Kidney capillary endothelial cell (primary cell): ENCODE measurements around the gene EIF1AX.
"Not testable (repeated sequence)": the region's sequence is repeated elsewhere in the genome, so short reads cannot be mapped to it uniquely, and the experiment has no call there.

Source experiments
- DNase-seq: peaks from one replicate; pipeline ENCODE4 v3.0.0-alpha.2; 2018; ENCODE audit warnings: low spot score

EIF1AX gene

DNA sequence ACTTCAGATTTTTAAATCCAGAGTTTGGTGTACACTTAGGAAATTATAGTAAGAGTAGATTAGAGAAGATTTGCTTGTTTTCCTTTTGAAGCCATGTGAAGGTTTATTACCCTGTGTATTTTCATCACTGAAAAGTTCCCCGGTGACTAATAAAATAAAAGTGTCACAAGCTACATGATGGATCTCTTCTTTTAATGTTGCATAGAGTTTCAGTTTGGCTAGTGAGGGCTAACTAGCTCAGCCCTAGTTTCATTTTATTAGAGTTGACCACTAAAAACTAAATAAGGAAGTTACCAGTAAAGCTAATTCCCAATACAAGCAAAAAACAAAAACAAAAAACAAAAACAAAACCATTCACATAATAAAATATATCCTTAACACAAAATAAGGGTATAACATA, 14.8 kb downstream of the EIF1AX start:
- not testable (repeated sequence) for DNase-seq

DNA sequence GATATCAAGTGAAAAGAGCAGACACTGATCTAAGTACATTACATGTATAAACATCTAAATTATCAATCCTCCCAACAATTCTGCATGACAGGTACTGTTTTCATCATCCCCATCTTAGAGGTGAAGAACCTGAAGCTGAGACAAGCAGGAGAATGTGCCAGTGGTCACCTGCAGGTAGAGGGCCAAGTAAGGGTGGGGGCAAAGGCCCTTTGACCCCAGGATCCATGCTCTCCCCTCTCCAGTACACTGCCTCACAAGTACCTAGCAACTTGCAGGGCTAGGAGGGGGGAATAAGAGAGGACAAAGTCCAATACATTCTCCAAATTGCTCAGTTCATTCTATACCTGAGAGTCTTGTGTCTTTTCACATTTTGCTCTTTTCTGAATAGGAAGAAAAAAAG, 16.7 kb downstream of the EIF1AX start:
- no peak for DNase-seq

DNA sequence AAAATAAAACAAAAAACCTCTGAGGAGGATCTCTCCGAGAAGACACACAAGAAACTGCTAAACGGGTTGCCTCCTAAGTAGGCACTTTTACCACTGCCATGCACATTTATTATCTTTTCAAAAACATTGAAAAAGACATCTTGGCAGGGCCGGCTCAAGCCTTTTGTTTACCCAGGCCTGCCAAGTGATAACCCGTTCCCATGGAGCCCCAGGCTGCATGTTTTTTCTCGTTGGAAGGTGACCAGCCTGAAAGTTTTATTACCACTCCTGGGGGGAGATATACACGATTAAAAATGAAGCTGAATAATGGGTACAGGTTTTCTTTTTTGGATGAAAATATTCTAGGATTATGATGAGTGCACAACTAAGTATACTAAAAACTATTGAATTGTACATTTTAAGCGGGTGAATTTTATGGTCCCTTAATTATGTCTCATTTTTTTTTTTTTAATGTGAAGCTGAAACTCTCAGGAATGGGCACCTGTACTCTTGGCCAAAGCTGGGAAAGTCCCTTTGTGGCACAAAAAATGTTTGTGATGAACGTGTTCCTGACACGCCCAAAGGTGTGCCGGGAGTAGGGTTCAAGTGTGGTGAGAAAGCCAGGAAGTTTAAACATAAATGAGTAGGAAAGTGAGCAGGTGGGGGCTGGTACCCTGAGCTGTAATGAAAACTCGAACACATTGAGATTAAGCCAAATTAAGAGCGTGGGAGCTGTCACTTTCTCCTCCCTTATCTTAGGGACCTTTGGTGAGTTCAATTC, 23.4 kb downstream of the EIF1AX start:
- no peak for DNase-seq

DNA sequence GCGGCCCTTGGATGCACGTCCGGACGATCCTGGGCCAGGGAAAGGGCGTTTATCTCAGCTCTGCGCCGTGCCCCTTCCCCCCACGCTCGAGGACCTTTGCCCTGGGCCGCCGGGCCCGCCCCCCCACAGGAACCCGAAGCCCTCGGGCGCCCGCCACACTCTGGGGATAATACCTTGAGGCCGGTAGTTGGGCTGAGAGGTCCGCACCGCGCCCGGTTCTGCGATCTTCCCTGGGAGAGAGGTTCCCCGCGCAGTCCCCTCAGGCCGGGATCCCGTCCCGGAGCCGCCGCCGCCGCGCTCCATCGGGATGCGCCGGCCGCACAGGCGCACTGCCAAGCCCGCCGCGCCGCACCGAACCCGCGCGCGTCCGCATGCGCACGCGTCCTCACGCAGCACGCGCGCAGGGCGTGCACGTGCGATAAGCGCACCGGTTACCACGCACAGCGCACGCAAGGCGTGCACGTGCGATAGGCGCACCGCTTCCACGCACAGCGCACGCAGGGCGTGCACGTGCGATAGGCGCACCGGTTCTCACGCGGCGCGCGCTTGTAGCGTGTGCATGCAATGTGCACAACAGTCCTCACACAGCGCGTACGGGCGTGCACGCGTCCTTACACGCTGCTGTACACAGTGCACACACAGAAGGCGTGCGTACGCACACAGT, 24.9 kb downstream of the EIF1AX start, which contains the start of gene MAP7D2:
Gene MAP7D2, minus strand, starts transcription at position 331 of the 664 bp plus-strand sequence. Its CDS starts 28 bp downstream, at position 303.
- DNase-seq = no peak

DNA sequence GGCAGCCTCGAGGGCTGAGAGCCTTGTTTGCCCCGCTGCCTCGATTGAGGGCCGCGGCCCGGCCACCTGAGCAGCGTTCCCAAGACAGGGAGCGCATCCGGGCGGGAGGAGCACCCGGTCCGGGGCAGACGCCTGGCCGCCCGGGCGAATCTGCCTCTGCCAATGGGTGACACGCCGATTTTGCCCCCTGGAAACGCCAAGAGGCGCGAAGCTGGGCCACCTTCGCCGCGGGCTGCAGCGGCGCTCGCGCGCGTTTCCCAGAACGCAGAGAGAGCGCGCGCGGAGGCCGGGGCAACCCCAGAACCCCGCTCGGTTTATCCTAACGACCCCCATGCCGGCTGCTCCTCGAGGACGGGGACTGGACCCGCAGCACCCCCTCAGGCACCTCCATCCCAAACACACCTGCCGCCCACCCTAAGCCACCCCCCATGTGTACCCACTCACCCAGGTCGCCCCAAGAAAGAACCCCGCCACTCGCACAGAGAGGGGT, 25.5 kb downstream of the EIF1AX start:
- no peak for DNase-seq

DNA sequence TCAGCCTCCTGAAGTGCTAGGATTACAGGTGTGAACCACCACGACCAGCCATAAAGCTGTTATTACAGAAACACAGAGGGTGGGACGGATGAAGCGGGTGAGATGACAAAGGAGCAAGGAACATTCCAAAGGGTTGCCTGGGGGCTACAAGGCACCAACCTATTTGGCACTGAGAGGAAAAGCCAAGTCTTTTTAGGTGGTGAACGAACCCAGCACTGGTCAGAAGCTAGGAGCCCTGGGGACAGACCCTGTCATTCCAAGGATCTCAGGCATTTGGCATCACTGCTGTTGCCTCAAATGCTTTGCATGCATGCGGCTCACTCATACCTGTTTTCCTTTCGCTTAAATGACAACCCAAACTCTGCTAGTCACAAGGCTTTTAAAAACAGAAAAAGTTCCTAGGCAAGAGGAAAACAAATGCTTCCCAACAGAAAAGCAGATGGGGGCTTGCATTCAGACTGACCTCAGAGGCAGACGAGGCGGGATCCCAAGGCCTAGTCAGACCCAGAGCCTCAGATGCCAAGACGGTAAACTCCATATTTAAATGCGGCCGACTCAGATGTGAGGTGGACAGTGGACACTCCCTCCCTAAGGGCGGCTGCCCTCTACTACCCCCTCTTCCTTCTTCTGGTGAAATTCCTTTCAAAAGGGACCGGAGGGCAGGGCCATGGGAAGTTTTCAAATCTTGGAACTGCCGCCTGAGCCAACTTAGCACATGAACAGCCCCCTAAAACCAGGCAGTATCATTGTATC, 29.4 kb downstream of the EIF1AX start:
- no peak for DNase-seq

DNA sequence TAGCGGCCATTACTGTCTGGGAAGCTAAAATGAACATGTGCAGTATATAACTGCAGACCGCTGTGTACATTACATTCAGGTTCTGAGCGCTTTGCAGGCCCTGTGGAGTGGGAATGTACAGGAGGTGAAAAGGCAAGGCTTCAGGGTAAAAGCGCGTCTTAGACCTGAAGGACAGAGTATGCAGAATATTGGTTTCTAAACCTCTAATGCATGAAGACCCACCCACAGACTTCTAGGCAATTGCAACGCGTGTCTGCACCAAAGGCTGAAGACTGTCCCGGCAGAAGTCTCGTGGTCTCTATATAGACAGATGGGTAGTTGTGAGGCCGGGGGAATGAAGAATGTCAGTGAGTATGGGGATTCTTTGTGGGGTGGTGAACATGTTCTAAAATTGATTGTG, 30.4 kb downstream of the EIF1AX start:
- DNase-seq = no peak

DNA sequence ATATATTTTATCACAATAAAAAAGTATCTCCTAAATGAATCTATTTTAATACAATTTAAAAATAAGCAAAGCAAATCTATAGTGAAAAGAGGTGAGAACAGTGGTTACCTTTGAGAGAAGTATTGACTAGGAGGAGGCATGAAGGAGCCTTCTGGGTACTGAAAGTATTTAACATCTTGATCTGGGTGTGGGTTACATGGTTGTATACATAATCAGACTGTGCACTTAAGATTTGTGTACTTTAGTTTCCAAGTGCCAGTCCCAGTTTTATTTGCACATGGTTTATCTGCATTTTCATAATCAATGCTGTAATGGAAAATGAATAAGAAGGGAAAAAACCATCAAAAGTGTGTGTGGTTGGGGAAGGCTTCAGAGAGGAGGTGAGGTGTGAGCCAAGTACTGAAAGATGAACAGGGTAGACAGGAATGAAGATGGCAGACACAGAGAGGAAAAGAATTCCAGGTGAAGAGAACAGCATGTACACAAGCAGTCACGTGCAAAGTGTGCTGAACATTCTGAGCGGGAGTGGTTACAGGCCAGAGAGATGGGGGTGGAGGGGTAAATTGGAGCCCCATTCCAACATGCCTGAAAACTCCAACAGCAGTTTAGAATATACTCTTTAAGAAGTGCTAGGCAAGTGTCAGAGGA, 39.6 kb downstream of the EIF1AX start:
- no peak for DNase-seq

DNA sequence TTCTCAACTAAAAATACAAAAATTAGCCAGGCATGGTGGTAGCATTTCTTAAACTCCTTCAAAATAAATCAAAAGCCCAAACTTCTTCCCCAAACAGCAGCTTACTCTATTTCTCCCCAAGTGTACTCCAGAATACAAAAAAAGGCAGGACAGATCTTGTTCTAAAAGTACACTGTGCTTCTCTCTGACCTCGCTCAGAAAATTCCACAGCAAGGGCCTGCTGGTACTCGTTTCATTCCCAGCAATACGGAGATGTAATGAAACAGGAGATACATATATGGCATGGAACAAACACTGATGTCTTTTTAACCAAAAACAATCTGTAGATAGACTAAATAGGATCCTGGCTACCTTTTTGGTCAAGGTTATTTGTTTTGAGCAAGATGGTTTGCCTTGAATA, 50.1 kb downstream of the EIF1AX start:
- no peak for DNase-seq

DNA sequence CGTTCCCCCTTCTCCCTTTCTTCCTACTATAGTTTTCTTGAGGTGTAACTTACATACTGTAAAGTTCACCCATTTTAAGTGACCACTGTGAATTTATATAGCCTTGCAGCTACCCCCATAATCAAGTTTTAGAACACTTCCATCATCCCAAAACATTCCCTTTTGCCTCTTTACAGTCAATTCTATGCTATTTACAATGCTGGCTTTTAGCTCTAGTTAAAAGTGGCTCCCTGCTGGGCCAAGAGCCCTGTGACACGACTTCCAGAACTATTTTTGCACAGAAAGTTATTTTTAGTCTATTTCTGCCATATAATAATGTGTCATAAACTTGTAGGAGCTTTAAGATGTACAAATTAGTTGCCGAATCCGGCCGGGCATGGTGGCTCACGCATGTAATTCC, 51.8 kb downstream of the EIF1AX start:
- no peak for DNase-seq

DNA sequence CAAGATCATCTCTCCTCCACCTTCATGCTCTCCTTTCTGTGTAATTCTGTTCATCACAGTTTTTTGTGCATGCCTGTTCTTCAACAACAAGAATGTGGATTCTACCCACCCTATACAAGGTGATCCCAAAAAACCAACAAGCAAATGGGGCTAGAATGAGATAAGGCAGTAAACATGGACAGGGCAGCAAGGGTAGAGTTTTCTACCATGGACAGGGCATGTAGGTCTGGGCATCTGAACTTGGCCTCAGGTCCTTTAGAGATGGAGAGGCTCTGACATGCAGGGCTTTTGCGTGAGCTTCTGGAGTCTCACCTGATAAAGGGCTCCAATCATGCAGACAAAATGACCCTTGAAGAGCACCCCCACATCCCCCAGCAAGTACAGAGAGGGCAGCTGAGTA, 61.4 kb downstream of the EIF1AX start:
- DNase-seq = no peak
